A673 (cell line): Measurements from ENCODE around the gene CD4.
"Not testable (repeated sequence)": the region's sequence is repeated elsewhere in the genome, so short reads cannot be mapped to it uniquely, and the experiment has no call there.

Experiments used
- EZH2 ChIP-seq: fragments of 200-600 bp; sonication (generic); IDR thresholded peaks from 2 replicates; pipeline ENCODE4 v1.6.1; 2017; ENCODE audit warnings: borderline replicate concordance, low read depth, mild to moderate bottlenecking, mixed read lengths, antibody characterized with exemption, low read length; ENCODE audit not compliant: poor library complexity, severe bottlenecking
- TF ChIP-seq, protein P1 (sequence below): fragments of 300-800, 200-600 bp; sonication (generic); conservative IDR thresholded peaks from 2 replicates; pipeline ENCODE4 v1.5.1; 2017; ENCODE audit warnings: low read depth, mild to moderate bottlenecking, antibody characterized with exemption, low read length, moderate library complexity, mixed read lengths

DNA sequence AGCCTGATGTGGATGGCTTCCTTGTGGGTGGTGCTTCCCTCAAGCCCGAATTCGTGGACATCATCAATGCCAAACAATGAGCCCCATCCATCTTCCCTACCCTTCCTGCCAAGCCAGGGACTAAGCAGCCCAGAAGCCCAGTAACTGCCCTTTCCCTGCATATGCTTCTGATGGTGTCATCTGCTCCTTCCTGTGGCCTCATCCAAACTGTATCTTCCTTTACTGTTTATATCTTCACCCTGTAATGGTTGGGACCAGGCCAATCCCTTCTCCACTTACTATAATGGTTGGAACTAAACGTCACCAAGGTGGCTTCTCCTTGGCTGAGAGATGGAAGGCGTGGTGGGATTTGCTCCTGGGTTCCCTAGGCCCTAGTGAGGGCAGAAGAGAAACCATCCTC lies 81.0 kb downstream of the CD4 start:
- TF ChIP-seq, protein P1, sequence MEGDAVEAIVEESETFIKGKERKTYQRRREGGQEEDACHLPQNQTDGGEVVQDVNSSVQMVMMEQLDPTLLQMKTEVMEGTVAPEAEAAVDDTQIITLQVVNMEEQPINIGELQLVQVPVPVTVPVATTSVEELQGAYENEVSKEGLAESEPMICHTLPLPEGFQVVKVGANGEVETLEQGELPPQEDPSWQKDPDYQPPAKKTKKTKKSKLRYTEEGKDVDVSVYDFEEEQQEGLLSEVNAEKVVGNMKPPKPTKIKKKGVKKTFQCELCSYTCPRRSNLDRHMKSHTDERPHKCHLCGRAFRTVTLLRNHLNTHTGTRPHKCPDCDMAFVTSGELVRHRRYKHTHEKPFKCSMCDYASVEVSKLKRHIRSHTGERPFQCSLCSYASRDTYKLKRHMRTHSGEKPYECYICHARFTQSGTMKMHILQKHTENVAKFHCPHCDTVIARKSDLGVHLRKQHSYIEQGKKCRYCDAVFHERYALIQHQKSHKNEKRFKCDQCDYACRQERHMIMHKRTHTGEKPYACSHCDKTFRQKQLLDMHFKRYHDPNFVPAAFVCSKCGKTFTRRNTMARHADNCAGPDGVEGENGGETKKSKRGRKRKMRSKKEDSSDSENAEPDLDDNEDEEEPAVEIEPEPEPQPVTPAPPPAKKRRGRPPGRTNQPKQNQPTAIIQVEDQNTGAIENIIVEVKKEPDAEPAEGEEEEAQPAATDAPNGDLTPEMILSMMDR: not testable (repeated sequence)
- not testable (repeated sequence) for TF ChIP-seq EZH2
